Measurements from ENCODE around the gene BMPER.

The BMPER gene

DNA sequence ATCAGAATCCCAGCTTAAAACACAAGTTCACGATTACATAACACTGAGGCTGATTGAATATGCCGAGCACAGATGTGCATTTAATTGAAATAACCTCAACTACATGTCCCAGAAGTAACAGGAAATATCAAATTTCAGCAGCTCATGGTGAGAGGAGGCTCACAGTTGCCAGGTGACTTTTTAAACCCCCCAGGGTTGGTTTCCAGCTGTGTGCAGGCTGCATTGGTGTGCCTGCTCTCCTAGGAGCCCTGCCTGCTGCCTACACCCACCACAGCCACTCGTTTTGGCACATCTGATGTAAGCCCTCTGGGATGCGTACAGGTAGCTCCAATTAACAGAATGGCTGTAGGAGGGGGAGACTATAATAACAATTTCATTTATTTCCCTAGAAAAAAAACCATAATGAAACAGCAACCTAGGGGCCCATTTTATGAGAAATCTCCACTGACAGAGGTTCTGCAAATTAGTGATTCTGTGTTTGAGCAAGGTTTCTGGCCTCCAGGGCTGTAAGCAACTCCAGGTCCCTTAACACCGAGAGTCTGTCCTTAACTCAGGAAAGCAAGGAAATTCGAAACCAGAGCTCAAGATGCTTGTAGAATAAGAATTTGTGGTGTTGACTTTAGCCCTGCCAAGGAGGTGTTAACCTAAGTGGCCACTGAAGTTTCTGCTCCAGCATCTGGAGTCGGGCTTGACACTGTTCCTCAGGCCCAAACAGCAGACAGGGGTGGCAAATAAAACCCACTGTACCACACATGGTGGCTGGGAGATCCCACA, 161.9 kb downstream of the BMPER start:
- DNase-seq = no peak

DNA sequence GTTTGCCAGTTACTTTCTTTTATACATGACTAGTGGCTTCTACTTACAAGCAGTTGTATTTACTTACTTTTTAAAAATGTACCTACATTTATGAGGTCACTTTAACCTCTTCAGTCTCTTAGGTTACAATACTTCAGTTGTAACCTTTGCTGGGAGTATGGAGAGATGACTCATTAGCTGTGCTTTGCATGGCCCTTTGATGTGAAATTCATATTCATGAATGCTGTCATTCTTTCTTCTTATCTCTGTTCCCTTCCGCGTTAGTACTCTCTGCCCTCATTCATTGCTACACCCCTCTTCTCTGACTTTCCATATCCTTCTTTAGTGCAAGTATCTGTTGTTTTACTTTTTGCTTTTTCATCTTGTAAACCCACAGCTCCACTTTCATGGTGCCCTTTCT, 164.3 kb downstream of the BMPER start:
- DNase-seq = no peak

DNA sequence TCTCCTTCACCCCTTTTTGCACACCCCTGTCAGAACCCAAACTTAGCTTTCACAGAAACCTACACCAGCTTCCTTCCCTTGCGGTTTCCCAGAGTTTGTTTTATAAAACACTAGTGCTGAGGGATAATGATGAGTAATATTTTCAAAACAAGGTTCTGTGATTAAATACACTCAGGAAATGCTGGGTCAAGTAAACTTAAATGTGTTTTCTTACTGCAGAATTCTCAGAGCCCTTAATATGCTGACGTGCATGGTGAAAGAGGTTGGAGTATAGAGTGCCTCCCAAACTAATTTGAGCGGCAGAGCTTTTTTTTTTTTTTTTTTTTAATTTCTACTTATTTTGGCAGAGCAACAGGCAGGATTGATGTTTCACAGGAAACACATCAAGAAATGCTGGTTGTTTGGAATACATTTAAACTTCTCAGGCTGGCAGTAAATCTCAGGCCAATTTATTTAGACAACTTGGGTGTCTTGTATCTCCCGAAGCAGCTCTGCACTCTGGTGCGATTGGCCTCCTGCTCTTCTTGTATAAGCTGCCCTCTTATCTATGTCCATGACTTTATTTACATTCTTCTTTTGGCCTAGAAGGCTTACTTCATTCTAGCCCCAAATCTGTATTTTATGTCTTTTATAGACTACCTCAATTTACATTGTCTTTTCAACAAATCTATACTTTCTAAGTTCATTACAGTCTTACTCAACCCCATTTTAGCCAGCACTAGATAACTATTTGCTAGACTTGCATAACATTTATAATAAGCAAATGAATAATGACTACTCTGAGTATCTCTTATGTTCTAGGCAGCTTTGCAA, 165.4 kb downstream of the BMPER start:
- no peak for DNase-seq

GRCh38 chr7:34073676-34074075, 168.3 kb downstream of the BMPER start:
- DNase-seq = no peak

DNA sequence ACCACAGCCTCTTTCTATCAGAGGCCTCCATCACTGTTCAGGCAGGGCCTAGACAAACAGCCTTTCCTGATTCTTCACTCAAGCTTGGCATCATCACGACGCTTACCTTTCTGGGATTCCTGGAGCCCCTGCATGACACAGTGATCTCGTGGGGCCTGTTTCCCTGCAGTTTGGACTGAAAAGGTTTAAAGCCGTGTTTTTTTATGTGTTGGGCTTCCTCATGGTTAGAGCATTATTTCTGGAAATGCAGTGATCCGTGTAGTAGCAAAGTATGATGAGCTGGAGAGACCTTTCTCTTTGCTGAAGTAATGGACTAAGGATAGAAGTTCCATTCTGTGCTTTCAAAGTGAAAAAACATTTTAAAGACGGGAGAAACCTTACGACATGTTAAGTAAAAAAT, 169.1 kb downstream of the BMPER start:
- no peak for DNase-seq

- DNase-seq = no peak
Measured at GRCh38 chr7:34075523-34076370, 170.4 kb downstream of the BMPER start.

- no peak for DNase-seq
Measured at GRCh38 chr7:34077168-34077567, 171.8 kb downstream of the BMPER start.

DNA sequence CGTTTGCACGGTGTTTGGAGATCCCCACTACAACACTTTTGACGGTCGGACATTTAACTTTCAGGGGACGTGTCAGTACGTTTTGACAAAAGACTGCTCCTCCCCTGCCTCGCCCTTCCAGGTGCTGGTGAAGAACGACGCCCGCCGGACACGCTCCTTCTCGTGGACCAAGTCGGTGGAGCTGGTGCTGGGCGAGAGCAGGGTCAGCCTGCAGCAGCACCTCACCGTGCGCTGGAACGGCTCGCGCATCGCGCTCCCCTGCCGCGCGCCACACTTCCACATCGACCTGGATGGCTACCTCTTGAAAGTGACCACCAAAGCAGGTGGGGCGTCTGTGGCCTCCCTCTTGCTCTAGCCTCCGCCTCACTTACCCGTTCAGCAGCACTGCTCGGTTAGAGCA, 173.5 kb downstream of the BMPER start:
- DNase-seq = no peak

- DNase-seq = no peak
Measured at GRCh38 chr7:34080513-34080912, 175.2 kb downstream of the BMPER start.

GRCh38 chr7:34081935-34082334, 176.6 kb downstream of the BMPER start:
- no peak for DNase-seq

- DNase-seq = no peak
Measured at GRCh38 chr7:34083440-34083839, 178.1 kb downstream of the BMPER start.

DNA sequence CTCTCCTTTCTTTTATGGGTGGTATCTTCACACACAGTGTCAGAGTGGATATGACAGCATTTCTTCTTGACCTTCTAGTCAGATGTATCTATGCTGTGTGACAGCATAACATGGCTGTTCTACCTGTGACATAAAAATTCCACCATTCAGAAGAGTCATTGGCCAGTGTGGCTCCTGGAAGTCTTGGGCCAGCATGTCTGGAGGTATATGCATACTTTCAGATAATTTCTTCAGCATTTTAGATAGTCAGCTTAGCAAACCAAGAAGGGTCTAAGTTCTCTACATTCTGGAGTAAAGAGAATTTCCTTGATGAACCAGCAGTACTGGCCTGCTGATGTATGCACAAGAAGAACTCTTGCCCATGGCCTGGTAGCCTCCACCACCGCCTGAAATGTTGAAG, 179.3 kb downstream of the BMPER start:
- no peak for DNase-seq

- DNase-seq = no peak
Measured at GRCh38 chr7:34086064-34086463, 180.7 kb downstream of the BMPER start.

DNA sequence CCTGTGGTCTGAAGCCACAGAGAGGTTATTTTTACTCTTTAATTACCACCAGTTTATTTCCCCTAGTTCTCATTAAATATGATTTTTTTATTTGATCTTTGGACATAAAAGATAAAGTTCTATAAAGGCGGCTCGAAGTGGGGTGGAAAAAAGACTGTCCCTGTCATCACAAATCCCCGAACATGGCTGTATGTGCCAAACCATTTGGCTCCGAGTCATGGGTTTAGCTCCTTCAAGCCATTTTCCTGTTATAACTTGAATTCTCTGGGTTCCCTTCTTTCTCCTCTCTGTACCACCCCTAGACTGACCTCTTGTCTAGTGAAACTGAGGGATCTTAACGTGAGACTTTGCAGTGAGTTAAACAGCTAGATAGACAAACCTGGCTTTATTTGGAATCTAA, 181.6 kb downstream of the BMPER start:
- no peak for DNase-seq

GRCh38 chr7:34087892-34088891, 182.9 kb downstream of the BMPER start:
- no peak for DNase-seq

- DNase-seq = no peak
Measured at GRCh38 chr7:34090816-34091215, 185.5 kb downstream of the BMPER start.

DNA sequence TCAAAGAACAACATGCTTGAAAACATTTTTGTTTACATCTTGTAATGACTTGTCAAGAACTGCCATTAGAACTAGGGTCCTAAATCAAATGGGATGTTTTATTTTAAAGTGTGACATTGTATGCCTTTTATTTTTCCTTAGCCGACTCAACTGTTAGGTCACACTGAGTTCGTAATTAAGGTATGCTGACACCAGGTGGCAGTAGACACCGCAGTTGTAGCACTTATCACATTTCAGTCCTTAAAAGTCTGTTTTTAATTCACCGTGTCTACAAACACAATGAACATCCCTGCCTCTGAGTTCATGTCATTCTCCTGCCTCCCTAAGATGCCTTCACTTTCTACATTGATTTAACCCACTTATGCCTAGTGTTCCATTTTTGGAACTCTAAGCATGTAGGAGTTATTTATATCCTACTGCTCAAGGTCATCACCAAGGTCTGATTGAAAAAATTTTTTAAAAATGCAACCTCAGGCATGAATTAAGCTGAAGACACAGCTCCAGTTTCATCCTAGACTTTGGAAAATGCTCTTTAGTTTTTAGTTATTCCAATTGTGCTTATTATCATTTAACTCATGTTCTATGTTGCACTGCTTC, 186.1 kb downstream of the BMPER start:
- no peak for DNase-seq

DNA sequence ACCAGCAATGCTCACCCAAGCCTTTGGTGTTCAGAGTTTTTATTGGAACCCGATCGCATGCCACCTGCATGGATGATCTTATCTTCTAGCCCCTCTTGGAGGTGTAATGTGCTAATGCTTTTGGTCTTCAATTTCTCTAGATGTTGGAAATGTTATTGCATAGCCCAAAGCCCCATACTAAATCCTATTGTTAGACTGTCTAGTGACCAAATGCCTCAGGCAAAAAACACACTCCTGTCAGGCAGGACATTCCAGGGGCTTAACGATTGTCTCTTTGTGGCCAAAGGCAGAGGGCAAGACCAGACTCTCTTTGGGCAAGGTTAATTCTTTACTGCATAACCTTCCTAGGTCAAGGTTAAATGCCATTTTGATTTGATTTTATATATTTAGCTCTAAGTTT, 187.9 kb downstream of the BMPER start:
- DNase-seq = no peak

DNA sequence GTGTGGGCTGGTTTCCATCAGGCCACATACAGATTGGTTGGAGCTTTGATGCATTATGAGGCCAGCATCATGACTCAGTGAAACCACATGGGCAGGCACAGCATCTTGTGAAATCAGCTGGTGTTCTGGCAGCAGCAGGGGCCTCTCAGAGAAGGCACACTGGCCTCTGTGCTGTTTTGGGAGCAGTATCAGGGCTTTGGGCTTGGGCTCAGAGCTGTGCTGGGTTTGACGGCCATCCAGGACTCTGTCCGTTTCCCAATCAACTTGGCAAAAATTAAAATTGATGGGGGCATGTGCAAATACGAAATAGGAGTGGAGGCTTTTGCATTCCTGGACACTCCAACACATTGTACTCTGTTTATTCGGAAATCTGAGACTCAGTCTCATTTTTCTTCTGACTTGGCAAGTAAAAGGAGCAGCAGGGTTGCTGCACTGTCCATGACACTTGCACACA, 190.9 kb downstream of the BMPER start:
- no peak for DNase-seq

DNA sequence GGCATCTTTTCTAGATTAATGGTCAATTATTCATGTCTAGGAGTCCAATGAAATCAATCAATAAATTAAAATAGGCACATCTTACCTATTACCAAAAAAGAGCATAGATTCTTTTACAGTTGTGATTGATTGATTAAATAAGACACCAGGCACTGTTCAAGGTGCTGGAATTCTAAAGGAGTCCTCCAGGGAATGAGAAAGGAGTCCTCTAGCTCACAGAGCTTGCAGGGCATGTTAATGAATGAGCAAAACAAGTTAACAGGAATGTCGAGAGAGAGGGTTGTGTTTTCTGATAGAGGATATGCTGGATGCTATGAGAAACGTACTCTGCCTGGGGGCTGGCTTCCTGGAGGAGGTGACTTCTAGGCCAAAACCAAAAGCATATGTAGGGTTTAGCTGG, 191.4 kb downstream of the BMPER start:
- DNase-seq = no peak

DNA sequence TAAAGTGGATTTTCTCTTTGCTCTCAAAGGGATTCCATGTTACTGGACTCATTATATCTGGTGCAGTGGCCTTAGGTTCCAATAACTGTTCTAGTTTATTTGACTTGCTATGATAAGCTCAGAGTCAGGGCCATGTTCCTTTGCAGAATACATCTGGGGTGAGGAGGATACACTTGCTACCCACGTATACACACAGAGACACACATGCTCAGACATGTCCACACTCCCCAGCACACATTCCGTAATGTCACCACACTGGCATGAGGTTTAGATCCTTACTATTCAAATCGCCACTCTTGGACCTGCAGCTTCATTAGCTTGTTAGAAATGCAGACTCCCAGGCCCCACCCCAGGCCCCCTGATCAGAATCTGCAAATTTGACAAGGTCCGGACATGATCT, 195.3 kb downstream of the BMPER start:
- no peak for DNase-seq

DNA sequence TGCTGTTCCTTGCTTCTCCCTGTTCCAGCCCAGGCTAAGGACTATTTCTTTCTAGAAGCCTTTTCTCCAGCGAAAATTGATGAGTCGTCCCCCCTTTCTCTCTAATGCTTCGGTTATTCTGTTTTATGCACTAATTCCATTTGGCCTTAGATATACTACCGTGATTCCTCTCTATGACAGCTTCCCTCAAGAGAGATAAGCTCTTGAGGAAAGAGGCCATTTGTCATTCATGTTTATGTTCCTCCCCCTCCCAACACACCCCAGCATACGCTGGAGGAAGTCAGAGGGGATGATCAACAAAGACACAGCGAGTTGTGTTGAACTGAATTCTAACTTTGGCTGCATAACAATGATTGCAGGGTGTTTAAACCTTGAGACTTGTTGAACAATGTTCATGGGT, 198.8 kb downstream of the BMPER start:
- DNase-seq = no peak
